Measurements from ENCODE around the gene ZNF324. TPM values are rescaled to one million over a fixed set of nuclear protein-coding genes. Genes with fewer than 3 reads are reported as not detected.
A peak's percentile ranks its signal among the peaks of the same experiment; 100 is the strongest.

ZNF324 gene
- total RNA-seq, 2 donors from 2014 or later = 19.8 to 31.7 TPM

- ATAC-seq (ENCODE audit: insufficient number of reproducible peaks, low FRiP score, low read depth) (no peak), DNase-seq (ENCODE audit: low spot score) (no peak)
- no peaks in the 10 kb centered on the region for H3K36me3 ChIP-seq
- no peak overlapping the region for H3K27ac ChIP-seq
- H3K27me3 ChIP-seq (replicated peaks; ENCODE audit: insufficient read depth) = no peaks in the 10 kb centered on the region
- no peak for TF ChIP-seq CTCF (IDR thresholded peaks at IDR 0.05)
- no peak overlapping the region for H3K4me3 ChIP-seq
- no peaks in the 10 kb centered on the region for H3K9me3 ChIP-seq
- H3K4me1 ChIP-seq (ENCODE audit: control insufficient read depth in 1 of 2, low read depth in 2 of 2) = peaks cover 0 to 9% of the 10 kb centered on the region in 2 donors
These were observed 42.8 kb downstream of the ZNF324 start for GRCh38 chr19:58509731-58510083.

- Histone ChIP-seq H3K27ac (no peak overlapping the region), H3K36me3 (no peaks in the 10 kb centered on the region), H3K27me3 (replicated peaks; ENCODE audit: insufficient read depth) (no peaks in the 10 kb centered on the region), H3K9me3 (no peaks in the 10 kb centered on the region), H3K4me3 (no peak overlapping the region), H3K4me1 (ENCODE audit: control insufficient read depth in 1 of 2, low read depth in 2 of 2) (peaks cover 0 to 10% of the 10 kb centered on the region in 2 donors)
- TF ChIP-seq CTCF (IDR thresholded peaks at IDR 0.05) = no peak
- ATAC-seq (ENCODE audit: insufficient number of reproducible peaks, low FRiP score, low read depth) (no peak), DNase-seq (ENCODE audit: low spot score) (no peak)
These were observed 43.4 kb downstream of the ZNF324 start for GRCh38 chr19:58510084-58510862.

GRCh38 chr19:58511353-58512208 is 44.7 kb downstream of the ZNF324 start, which contains the start of gene SLC27A5:
SLC27A5 (minus strand) TSS chr19:58511992; CDS start chr19:58511955, 37 bp downstream.
- DNase-seq (ENCODE audit: low spot score) (no peak), ATAC-seq (ENCODE audit: insufficient number of reproducible peaks, low FRiP score, low read depth) (no peak)
- Histone ChIP-seq H3K27me3 (replicated peaks; ENCODE audit: insufficient read depth) (no peaks in the 10 kb centered on the region), H3K4me1 (ENCODE audit: control insufficient read depth in 1 of 2, low read depth in 2 of 2) (peaks cover 0 to 14% of the 10 kb centered on the region in 2 donors), H3K36me3 (peaks cover 12% of the 10 kb centered on the region), H3K4me3 (no peak within 1 kb of the TSS), H3K27ac (no peak within 1 kb of the TSS), H3K9me3 (no peaks in the 10 kb centered on the region)
- TF ChIP-seq CTCF (IDR thresholded peaks at IDR 0.05) = no peak

GRCh38 chr19:58513213-58513693 is 46.4 kb downstream of the ZNF324 start:
- Histone ChIP-seq H3K4me3 (peak overlapping the region; percentile 65), H3K36me3 (peaks cover 21% of the 10 kb centered on the region), H3K4me1 (ENCODE audit: control insufficient read depth in 1 of 2, low read depth in 2 of 2) (peaks cover 8 to 23% of the 10 kb centered on the region in 2 donors), H3K9me3 (no peaks in the 10 kb centered on the region), H3K27me3 (replicated peaks; ENCODE audit: insufficient read depth) (no peaks in the 10 kb centered on the region), H3K27ac (peak overlapping the region; percentile 17 to 47)
- ATAC-seq (ENCODE audit: insufficient number of reproducible peaks, low FRiP score, low read depth) (no peak), DNase-seq (ENCODE audit: low spot score) (no peak)
- TF ChIP-seq CTCF (IDR thresholded peaks at IDR 0.05) = no peak

All from thoracic aorta (tissue), 2 donors.